ENCODE measurements around the gene SEC22B.
"Not testable (repeated sequence)": the region's sequence is repeated elsewhere in the genome, so short reads cannot be mapped to it uniquely, and the experiment has no call there.

Gene SEC22B

DNA sequence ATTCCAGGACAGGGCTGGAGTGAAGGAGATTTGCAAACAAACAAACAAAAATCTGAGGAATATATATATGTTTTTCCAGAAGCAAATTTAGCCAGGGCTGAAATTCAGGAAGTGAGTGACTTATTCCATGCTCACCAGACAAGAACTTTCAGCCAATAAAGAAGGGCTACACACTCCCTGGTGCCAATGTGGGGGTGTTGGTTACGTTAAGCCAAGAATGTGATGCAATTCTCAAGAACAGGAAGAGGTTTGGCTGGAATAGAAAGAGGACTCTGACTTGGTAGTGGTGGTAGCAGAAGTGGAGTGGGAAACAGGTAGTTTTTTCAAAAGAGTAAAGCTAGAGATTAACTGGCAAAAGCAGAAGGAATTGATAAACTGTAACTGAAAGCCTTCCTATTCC lies 31.7 kb downstream of the SEC22B start:
- DNase-seq = not testable (repeated sequence)

DNA sequence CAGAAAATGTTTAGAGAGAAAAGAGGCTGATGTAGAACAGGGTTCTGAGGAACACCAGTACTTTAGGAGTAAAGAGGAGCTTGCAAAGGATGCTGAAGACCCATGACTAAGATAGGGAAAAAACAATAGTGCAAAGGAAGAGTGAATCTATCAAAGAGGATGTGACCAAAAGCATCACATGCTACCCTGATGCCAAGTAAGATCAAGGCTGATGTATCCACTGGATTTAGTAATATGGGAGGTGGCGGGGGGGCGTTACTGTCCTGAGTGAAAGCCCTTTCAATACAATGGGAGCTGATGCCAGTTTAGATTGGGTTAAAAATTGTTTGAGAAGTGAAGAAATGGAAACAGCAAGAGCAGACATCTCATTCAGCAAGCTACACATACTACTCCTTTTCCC lies 32.2 kb downstream of the SEC22B start:
- not testable (repeated sequence) for DNase-seq

GRCh38 chr1:120143334-120143733 lies 33.0 kb downstream of the SEC22B start:
- DNase-seq = not testable (repeated sequence)

- DNase-seq = peak in 1 of 14 donors; percentile 5
Measured at GRCh38 chr1:120142512-120143263, 33.6 kb downstream of the SEC22B start.

GRCh38 chr1:120141865-120142264 lies 34.5 kb downstream of the SEC22B start:
- DNase-seq = not testable (repeated sequence)

DNA sequence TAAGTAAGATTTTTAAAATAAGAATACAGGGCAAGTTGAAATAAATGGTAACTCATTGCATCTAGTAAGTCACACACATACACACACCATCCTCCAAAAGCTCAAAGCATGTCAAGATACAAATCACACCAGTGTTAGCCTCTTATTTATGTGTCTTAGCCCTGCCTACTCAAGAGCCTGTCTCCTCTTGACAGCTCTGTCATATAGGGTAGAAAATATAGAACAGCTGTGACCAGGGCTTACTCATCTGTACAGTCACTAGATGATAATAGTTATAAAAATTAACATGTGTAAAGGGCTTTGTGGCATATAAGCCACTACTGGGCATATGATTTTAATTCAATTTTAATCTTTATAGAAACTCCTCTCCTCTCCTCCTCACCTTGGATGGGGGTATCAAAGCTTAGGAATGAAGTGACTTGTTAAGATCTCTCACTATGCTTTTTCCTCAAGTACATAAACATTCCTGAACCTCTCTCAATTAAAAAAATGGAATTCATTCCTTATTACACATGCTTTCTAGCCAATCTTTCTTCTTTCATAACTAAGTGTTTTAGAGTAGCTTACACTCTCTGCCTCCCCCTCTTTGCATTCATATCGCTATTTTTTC lies 35.6 kb downstream of the SEC22B start:
- not testable (repeated sequence) for DNase-seq

- DNase-seq = not testable (repeated sequence)
Measured at GRCh38 chr1:120136086-120136485, 40.2 kb downstream of the SEC22B start.

GRCh38 chr1:120133928-120134325 lies 42.4 kb downstream of the SEC22B start:
- not testable (repeated sequence) for DNase-seq

DNA sequence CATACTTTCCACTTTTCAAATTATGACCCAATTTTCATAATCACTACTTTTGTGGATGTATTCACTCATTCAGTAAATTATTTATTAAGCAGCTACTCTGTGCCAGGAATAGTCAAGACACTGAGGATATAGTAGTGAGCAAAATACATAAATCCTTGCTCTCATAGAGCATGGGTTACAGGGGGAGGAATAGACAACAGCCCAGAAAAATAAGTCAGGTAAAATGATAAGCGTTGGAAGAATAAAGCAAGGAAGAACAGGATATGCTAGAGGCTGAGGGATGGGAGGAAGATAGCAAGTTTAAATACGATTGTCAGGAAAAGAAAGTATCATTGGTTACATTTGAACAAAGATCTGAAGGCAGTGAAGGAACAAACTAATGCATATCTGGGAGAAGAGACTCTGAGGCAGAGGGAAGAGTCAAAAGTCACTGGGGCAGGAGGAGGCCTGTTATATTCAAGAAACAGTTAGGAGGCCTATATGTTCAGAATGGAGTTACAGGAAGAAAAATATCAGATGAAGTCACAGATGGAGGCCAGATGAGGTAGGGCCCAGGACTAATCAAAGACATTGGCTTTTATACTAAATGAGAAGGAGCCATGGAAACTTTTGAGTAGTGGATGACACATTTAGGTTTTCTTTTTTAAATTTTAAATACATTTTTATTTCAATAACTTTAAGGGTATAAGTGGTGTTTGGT lies 42.9 kb downstream of the SEC22B start:
- DNase-seq = no peak

- not testable (repeated sequence) for DNase-seq
Measured at GRCh38 chr1:120132406-120132763, 43.9 kb downstream of the SEC22B start.

- DNase-seq = peak in 7 of 14 donors; percentile 1 to 35 (median 12)
Measured at GRCh38 chr1:120131611-120132405, 44.5 kb downstream of the SEC22B start.

DNA sequence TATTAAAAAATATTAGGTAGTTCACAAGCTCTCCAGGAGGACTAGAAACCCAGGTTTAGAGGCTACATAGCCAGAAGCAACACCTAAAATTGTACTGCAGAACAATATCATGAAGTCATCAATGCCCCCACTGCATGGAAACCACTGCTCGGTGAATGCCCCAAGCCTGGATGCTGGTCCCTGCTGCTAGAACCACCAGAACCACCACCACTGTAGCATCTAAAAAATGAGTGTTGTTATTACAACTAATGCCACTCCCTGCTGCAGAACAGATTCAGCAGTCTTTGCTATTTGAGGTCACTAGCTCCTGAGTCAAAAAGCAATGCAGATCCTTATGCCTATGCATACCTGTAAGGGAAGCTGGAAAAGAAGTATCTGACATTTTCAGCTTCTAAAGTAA lies 48.4 kb downstream of the SEC22B start:
- not testable (repeated sequence) for DNase-seq

DNA sequence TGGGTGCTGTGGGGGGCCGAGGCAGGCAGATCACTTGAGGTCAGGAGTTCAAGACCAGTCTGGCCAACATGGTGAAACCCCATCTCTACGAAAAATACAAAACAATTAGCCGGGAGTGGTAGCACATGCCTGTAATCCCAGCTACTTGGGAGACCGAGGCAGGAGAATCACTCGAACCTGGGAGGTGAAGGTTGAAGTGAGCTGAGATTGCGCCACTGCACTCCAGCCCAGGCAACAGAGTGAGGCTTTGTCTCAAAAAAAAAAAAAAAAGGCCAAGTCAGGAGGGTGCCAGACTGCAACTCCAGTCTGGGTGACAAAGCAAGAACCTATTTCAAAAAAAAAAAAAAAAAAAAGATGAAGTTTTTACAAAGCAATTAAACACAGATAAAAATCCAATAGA lies 50.1 kb downstream of the SEC22B start:
- DNase-seq = not testable (repeated sequence)

DNA sequence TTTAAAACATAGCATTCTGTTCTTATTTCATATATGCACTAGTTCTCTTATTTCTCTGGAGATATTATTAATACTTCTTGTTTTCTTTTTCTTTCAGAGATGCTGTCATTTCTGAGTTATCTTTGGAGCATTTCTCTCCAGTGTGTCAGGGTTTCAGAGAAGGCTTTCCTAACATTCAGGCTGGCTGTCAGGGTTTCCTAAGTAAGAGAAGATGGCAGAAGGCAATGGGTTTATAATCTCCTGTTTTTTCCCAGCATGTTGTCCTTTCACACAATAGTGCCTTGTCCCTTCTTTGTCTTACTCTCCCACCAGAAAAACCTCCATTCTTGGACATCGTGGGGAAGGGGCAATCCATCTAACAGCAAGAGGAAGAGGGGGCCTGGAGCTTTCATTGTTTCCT lies 51.7 kb downstream of the SEC22B start:
- DNase-seq = not testable (repeated sequence)

- DNase-seq = not testable (repeated sequence)
Measured at GRCh38 chr1:120123813-120124510, 52.4 kb downstream of the SEC22B start.

DNA sequence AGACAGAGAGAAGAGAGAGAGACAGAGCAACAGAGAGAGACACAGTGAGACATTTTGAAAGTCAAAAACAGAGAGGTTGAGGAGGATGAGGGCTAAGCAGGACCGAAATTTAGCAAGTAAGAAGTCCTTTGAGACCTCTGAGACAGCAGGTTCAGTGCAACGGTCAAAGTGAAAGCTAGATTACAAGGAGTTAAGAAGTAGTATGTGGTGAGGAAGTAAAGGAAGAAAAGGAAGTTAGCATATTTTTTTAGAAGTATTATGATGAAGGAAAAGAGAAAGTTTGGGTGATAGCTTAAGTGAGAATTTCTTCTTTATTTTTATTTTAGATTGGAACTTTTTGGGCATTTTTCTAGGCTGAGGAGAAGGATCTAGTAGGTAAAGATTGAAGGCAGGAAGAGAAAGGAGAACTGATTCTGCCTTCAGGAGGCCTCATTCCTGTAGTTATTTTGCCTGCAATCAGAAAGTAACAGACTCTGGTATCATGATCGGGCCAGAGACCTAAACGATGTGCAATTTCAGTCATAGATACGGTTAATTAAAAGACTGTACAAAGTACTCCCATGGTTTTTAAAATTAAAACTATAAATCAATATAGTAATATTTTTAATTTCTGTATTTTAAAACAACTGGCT lies 53.9 kb downstream of the SEC22B start:
- not testable (repeated sequence) for DNase-seq

DNA sequence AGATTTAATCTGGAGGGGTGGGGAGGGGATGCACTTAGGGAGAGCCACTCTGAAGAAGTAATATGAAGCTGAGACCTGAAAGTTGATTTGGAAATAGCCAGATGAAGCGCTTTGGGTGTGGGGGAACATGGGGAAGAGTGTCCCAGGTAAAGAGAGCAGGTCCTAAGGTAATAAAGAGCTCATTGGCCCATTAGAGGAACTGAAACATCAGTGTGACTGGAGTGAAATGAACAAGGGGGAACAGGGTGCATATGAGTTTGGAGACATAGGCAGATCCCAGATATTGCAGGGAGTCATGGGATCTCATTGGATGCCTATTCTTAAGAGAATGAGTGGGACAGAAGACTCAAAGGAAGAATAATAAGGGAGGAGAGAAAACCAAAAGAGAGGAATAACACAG lies 54.5 kb downstream of the SEC22B start:
- DNase-seq = not testable (repeated sequence)

DNA sequence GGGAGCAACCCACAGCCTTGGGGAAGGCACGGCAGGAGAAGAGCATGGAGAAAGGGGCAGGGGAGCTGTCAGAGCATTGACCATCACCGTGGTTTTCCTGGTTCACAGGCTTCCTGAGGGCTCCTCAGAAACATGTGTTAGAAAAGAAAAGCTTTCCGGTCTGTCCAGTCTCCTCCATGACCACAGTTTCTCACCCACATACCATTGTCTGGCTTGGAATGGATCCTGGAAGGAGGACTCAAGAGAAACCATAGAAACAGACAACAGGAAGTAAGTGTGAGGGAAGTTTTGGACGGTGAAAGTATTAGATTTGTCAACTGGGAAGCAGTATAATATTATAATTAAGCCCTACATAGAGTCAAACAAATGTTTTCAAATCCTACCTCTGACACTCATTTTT lies 55.8 kb downstream of the SEC22B start:
- not testable (repeated sequence) for DNase-seq

GRCh38 chr1:120117371-120118177 lies 58.7 kb downstream of the SEC22B start:
- DNase-seq = not testable (repeated sequence)

DNA sequence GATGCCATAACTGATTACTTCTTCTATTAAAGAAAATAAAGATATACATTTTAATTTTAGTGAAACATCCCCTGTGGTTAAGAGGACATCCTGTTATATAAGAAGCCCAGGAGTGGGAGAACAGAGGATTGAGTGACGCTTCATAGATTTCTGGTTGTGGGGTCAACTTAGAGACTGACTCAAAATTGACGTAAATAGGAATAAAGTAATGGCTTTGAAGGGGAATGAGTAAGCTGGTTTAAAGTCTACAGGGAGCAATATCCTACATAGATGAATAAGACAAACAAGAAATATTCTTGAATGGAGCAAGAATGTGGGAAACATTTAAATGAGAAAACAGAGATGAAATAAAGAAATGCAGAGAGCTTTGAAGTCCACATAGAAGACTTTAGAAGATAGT lies 60.2 kb downstream of the SEC22B start:
- DNase-seq = not testable (repeated sequence)

DNA sequence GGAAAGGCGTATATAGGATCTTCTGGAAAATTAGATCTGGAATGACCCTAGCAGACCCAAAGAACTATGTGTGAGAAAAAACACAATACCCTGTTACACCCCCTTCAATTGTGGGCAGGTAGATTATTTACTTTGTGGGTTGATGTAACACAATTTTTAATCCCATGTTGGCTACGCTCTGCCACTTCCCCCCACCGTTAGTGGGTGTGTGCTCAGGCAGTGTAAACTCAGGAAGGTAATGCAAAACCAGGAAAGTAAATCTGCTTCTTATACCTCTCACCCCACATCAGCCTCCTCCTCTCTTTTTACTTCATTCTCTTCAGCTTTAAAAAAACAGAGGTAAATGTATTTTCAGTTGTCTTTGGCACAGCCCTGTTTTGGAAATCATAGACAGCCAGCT lies 63.2 kb downstream of the SEC22B start:
- DNase-seq = not testable (repeated sequence)

Data from C1 segment of cervical spinal cord (tissue), 14 donors.